GM12878 (cell line): ENCODE data around the gene TIE1. TPM values are rescaled to one million over a fixed set of nuclear protein-coding genes. Genes with fewer than 3 reads are reported as not detected.

ENCODE experiments used
- ATAC-seq: fragments of 200-7000 bp; cut with Tn5 transposase; 3 replicates; pipeline ENCODE4 v1.9.1; 2020; ENCODE audit warnings: mild to moderate bottlenecking, moderate library complexity
- BruUV-seq: library from RNA; stranded (reverse); fragments of 400-500 nt; replicated peaks from 2 replicates; lab custom pipeline; 2021; lab: Mats Ljungman, UMichigan
- CTCF ChIA-PET: fragments of 300-600 bp; sonication (Branson Sonifier 250); formaldehyde crosslinking; extraction: SDS; loops from one replicate; lab custom pipeline; 2021; ENCODE audit warnings: inconsistent platforms; lab: Yijun Ruan, JAX
- POLR2A ChIA-PET: fragments of 350-600 bp; formaldehyde crosslinking; extraction: SDS; loops from one replicate; lab custom pipeline; 2021; ENCODE audit warnings: inconsistent platforms; lab: Charles Lee
- RAD21 ChIA-PET: fragments of 300-600 bp; sonication (Branson Sonifier 250); formaldehyde crosslinking; loops from one replicate; lab custom pipeline; 2023; ENCODE audit warnings: antibody characterized with exemption; ENCODE audit not compliant: unreplicated experiment; lab: Charles Lee
- SMC1A ChIA-PET: fragments of 300-600 bp; sonication (Branson Sonifier 250); formaldehyde crosslinking; loops from one replicate; lab custom pipeline; 2023; ENCODE audit not compliant: unreplicated experiment, uncharacterized antibody; lab: Charles Lee
- DNase-seq: peaks from one replicate; pipeline ENCODE4 v3.0.0-alpha.2; 2011; ENCODE audit warnings: low read depth, low spot score
- FAIRE-seq: peaks from 3 replicates; lab custom pipeline; 2011; peaks lifted over from hg19 to GRCh38; lab: Jason Lieb, UNC
- H2AFZ ChIP-seq: 2 replicates; pipeline ENCODE4 v1.6.0; 2011; ENCODE audit warnings: low read depth, low read length, control low read depth; ENCODE audit not compliant: control insufficient read depth
- H3K27ac ChIP-seq: 2 replicates; pipeline ENCODE4 v1.5.1; 2011; ENCODE audit warnings: control low read depth; ENCODE audit not compliant: control insufficient read depth, insufficient read depth
- H3K27me3 ChIP-seq, 2 experiments: replicated peaks in 1 of 2; 2 replicates each; pipeline versions ENCODE4 v1.6.0 to v1.6.1; 2011; ENCODE audit warnings: low read length in 1 of 2; ENCODE audit not compliant: control insufficient read depth in 2 of 2, insufficient read depth in 2 of 2
- H3K36me3 ChIP-seq, 2 experiments: 2 replicates each; pipeline ENCODE4 v1.5.1; 2011; ENCODE audit warnings: low read length in 1 of 2; ENCODE audit not compliant: control insufficient read depth in 2 of 2, insufficient read depth in 2 of 2
- H3K4me1 ChIP-seq: 2 replicates; pipeline ENCODE4 v1.6.1; 2011; ENCODE audit warnings: mild to moderate bottlenecking, low read length, moderate library complexity, mixed read lengths; ENCODE audit not compliant: control insufficient read depth, insufficient read depth
- H3K4me2 ChIP-seq: 2 replicates; pipeline ENCODE4 v1.6.0; 2011; ENCODE audit warnings: control low read depth; ENCODE audit not compliant: control insufficient read depth, insufficient read depth
- H3K4me3 ChIP-seq: fragments of 200-600 bp; sonication (generic); 2 replicates; pipeline ENCODE4 v1.5.1; 2016
- H3K79me2 ChIP-seq: 2 replicates; pipeline ENCODE4 v1.6.0; 2011; ENCODE audit warnings: low read length; ENCODE audit not compliant: control insufficient read depth, insufficient read depth
- H3K9ac ChIP-seq: 2 replicates; pipeline ENCODE4 v1.8.0; 2011; ENCODE audit warnings: low read length, control low read depth, mixed read lengths; ENCODE audit not compliant: control insufficient read depth, insufficient read depth
- H3K9me3 ChIP-seq: replicated peaks from 3 replicates; pipeline ENCODE4 v1.5.1; 2011; ENCODE audit warnings: mild to moderate bottlenecking, low read length; ENCODE audit not compliant: control insufficient read depth, insufficient read depth
- H4K20me1 ChIP-seq: 2 replicates; pipeline ENCODE4 v1.6.0; 2011; ENCODE audit not compliant: control insufficient read depth, insufficient read depth
- NFYB ChIP-seq: IDR thresholded peaks from 2 replicates; pipeline ENCODE4 v1.6.1; 2011; ENCODE audit warnings: low read depth, mild to moderate bottlenecking, low read length, improper control_type of control experiment, moderate library complexity; ENCODE audit not compliant: insufficient read depth
- POLR2A ChIP-seq: IDR thresholded peaks from 2 replicates; pipeline ENCODE4 v1.6.1; 2011; ENCODE audit warnings: low read depth, mild to moderate bottlenecking, low read length
- SIN3A ChIP-seq: IDR thresholded peaks from 2 replicates; pipeline ENCODE4 v1.6.1; 2012; ENCODE audit warnings: low read depth, low read length, improper control_type of control experiment
- ZZZ3 ChIP-seq: IDR thresholded peaks from 2 replicates; pipeline ENCODE4 v1.6.1; 2011; ENCODE audit warnings: low read depth; ENCODE audit not compliant: control insufficient read depth, insufficient read length
- WGBS: methylation state at CpG from one replicate; pipeline ENCODE4 v1.1.6; 2016; ENCODE audit warnings: low lambda C conversion rate; ENCODE audit not compliant: insufficient replicate concordance, insufficient coverage; ENCODE audit errors: missing lambda C conversion rate; 5-methylcytosine and 5-hydroxymethylcytosine counted together
- in situ Hi-C: fragments of 300-500 bp; cut with MboI; formaldehyde crosslinking; loops from 9 replicates; pipeline ENCODE4 v1.14.3; 2018; ENCODE audit warnings: mixed read lengths
- intact Hi-C: fragments of 100-400 bp; cut with micrococcal nuclease; formaldehyde crosslinking; loops from one replicate; pipeline ENCODE4 v1.14.2; 2022; ENCODE audit not compliant: unreplicated experiment
- polyA plus RNA-seq, 11 experiments: library from polyadenylated mRNA; depleted of rRNA in 4 of 11; unstranded in 6 of 11; stranded (reverse) in 5 of 11; fragments of >200 nt; fragmentation: Nextera tagmentation in 4 of 11; fragmentation: Illumina TruSeq in 1 of 11; extraction: Ambion mirVana in 4 of 11; extraction: Trizol in 1 of 11; gene quantifications; 1 replicate in 1 of 11; 2 replicates in 10 of 11; pipeline versions ENCODE4 v1.2.1 to v1.2.3, GENCODE V29; 2011 to 2016; ENCODE audit warnings: inconsistent platforms in 2 of 11, missing spikeins in 2 of 11, low read depth in 1 of 11
- total RNA-seq, 4 experiments: library from RNA; depleted of rRNA in 3 of 4; stranded (reverse); fragments of >200 nt in 3 of 4; fragmentation: Illumina TruSeq in 1 of 4; extraction: Trizol in 1 of 4; gene quantifications; 2 replicates each; pipeline versions ENCODE4 v1.2.1 to v1.2.3, GENCODE V29; 2013 to 2021
- TF ChIP-seq, protein P1 (sequence below), 3 experiments: IDR thresholded peaks in 2 of 3; conservative IDR thresholded peaks in 1 of 3; 2 replicates each; pipeline ENCODE4 v1.5.1; 2011; ENCODE audit warnings: low read depth in 3 of 3, low read length in 3 of 3, mild to moderate bottlenecking in 3 of 3, control low read depth in 2 of 3, moderate library complexity in 2 of 3, inconsistent platforms in 1 of 3, mixed read lengths in 1 of 3; ENCODE audit not compliant: control insufficient read depth in 2 of 3, insufficient read depth in 1 of 3; ENCODE audit errors: extremely low read depth in 1 of 3
- TF ChIP-seq, protein P2 (sequence below): fragments of 450-650 bp; IDR thresholded peaks from 2 replicates; pipeline ENCODE4 v1.6.1; 2017; ENCODE audit warnings: mild to moderate bottlenecking, low read depth, inconsistent platforms; ENCODE audit not compliant: poor library complexity, severe bottlenecking

TIE1 gene
- total and polyA plus RNA-seq, 10 of the 15 experiments (the other 5 are each of a cell fraction or from before 2014, with no cell fraction given) = 0.26 to 3.9 (median 1.3) TPM

GRCh38 chr1:43360616-43361015 lies 59.8 kb downstream of the TIE1 start:
- DNase-seq = no peak
- no peak for FAIRE-seq
- Histone ChIP-seq H3K9me3 (no peaks in the 10 kb centered on the region), H3K27ac (no peak overlapping the region), H3K79me2 (peaks cover 43% of the 10 kb centered on the region), H3K9ac (peak overlapping the region; percentile 75; the same call in 1 of the 2 replicates), H3K4me3 (peak overlapping the region; percentile 79), H2AFZ (no peak overlapping the region), H3K4me2 (peak overlapping the region; percentile 89), H3K27me3 (no peaks in the 10 kb centered on the region), H3K36me3 (peaks cover 15 to 26% of the 10 kb centered on the region in 2 experiments), H3K4me1 (peaks cover 14% of the 10 kb centered on the region), H4K20me1 (no peaks in the 10 kb centered on the region)
- CTCF ChIA-PET = interaction anchor here (1.0 kb wide), 1 partner anchor 121 kb away, joined by 3 read pairs; no protein-coding TSS in a partner anchor
- SMC1A ChIA-PET = interaction anchor here (4.5 kb wide), 1 partner anchor 133 kb away, joined by 26 read pairs; no protein-coding TSS in a partner anchor
- BruUV-seq = no TSS peak
- no peak for ATAC-seq
- in situ Hi-C loops = no loop called here
- POLR2A ChIA-PET = interaction anchor here (1.0 kb wide), 1 partner anchor 16 kb away, joined by 4 read pairs; no protein-coding TSS in a partner anchor
- TF ChIP-seq, protein P1, sequence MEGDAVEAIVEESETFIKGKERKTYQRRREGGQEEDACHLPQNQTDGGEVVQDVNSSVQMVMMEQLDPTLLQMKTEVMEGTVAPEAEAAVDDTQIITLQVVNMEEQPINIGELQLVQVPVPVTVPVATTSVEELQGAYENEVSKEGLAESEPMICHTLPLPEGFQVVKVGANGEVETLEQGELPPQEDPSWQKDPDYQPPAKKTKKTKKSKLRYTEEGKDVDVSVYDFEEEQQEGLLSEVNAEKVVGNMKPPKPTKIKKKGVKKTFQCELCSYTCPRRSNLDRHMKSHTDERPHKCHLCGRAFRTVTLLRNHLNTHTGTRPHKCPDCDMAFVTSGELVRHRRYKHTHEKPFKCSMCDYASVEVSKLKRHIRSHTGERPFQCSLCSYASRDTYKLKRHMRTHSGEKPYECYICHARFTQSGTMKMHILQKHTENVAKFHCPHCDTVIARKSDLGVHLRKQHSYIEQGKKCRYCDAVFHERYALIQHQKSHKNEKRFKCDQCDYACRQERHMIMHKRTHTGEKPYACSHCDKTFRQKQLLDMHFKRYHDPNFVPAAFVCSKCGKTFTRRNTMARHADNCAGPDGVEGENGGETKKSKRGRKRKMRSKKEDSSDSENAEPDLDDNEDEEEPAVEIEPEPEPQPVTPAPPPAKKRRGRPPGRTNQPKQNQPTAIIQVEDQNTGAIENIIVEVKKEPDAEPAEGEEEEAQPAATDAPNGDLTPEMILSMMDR (IDR thresholded peaks at IDR 0.05 in 2 of 3, conservative IDR thresholded peaks at IDR 0.05 in 1 of 3; ENCODE audit: control insufficient read depth in 2 of 3, extremely low read depth in 1 of 3, insufficient read depth in 1 of 3, low read depth in 3 of 3, low read length in 3 of 3) = no peak
- no peak for TF ChIP-seq NFYB
- TF ChIP-seq POLR2A = peak; percentile 13; the same call in 1 of the 2 replicates
- TF ChIP-seq, protein P2, sequence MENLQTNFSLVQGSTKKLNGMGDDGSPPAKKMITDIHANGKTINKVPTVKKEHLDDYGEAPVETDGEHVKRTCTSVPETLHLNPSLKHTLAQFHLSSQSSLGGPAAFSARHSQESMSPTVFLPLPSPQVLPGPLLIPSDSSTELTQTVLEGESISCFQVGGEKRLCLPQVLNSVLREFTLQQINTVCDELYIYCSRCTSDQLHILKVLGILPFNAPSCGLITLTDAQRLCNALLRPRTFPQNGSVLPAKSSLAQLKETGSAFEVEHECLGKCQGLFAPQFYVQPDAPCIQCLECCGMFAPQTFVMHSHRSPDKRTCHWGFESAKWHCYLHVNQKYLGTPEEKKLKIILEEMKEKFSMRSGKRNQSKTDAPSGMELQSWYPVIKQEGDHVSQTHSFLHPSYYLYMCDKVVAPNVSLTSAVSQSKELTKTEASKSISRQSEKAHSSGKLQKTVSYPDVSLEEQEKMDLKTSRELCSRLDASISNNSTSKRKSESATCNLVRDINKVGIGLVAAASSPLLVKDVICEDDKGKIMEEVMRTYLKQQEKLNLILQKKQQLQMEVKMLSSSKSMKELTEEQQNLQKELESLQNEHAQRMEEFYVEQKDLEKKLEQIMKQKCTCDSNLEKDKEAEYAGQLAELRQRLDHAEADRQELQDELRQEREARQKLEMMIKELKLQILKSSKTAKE = no peak
- TF ChIP-seq SIN3A = no peak
- TF ChIP-seq ZZZ3 = no peak
- WGBS = 32% methylated on average over 4 of the region's 4 CpGs
- RAD21 ChIA-PET = interaction anchor here (1.3 kb wide), 1 partner anchor 121 kb away, joined by 3 read pairs; no protein-coding TSS in a partner anchor
- intact Hi-C loops = no loop called here
